Amniotic stem cell (primary cell): ENCODE results near the gene FBXO10.
A peak's percentile ranks its signal among the peaks of the same experiment; 100 is the strongest.
"Not testable (repeated sequence)": the region's sequence is repeated elsewhere in the genome, so short reads cannot be mapped to it uniquely, and the experiment has no call there.

Experiments used
- DNase-seq: peaks from one replicate; lab custom pipeline; 2025; lab: John Stamatoyannopoulos, UW

FBXO10 gene

GRCh38 chr9:37511016-37512010 is 64.9 kb downstream of the FBXO10 start:
- DNase-seq: no peak

- not testable (repeated sequence) for DNase-seq
These were observed 66.1 kb downstream of the FBXO10 start for GRCh38 chr9:37510053-37510452.

DNA sequence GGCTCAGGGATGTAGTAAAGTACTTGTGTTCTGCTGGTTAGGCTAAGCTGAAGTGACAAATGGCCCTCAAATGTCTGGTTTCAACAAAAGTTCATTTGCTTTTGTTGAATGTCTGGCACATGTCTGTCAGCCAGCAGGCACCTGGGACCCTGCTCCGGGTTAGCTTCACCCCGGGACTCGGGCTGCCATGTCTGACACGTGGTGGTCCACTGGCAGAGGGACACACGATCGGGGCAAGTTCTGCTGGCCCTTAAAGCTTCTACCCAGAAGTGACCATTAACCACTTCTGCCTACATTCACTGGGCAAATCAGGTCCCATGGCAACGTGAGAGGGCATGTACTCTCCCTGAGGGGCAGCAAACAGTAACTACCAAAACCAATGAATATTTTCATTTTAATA is 66.6 kb downstream of the FBXO10 start:
- no peak for DNase-seq

DNA sequence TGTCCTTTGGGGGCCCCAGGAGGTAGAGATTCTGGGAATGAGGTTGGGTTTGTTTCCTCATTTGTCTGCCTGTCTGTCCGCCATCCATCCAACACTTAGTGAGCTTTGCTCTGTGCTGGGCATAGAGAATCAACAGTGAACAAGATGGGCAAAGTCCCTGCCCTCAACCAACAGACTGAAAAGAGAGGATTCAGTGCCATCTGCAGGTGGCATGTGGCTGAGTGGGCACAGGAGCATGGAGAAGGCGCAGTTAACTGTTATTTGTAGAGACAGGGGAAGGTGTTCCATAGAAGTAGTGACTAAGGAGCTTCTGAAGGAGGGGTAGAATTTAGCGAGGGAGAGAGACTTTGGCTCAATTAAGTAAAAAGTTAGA is 67.4 kb downstream of the FBXO10 start:
- DNase-seq: no peak

DNA sequence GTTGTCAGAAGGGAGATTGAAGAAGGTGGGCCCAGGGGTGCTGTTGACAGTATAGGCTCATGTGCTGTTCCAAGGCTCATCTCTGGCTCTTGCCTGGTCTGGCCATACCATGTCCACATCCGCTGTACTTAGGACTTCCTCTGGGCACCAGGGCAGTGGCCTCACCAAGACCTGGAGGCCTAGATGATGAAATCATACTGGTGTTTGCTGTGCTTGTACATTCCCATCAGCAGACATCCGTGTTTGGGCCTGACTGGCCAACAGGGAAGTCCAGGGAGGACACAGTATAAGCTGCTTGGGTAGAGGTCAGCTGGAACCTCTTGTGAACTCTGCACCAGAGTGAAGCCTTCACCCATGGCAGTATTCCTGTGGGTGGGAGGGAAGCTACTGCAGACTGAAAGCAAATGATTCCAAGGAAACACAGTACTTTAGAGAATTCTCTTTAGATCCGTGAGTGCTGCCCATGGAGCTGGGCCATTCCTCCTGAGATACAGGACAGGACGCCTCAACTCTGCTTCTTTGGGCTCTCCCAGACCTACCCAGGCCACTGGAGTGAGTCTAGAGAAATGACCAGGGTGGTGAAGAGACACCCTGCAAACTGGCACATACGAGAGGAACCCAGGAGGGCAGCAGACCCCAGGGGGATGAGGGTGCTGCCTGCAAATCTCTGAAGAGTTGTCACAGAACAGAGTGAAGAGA is 67.9 kb downstream of the FBXO10 start:
- DNase-seq: no peak

GRCh38 chr9:37507566-37508134 is 68.5 kb downstream of the FBXO10 start:
- no peak for DNase-seq

GRCh38 chr9:37504605-37505004 is 71.6 kb downstream of the FBXO10 start:
- no peak for DNase-seq

DNA sequence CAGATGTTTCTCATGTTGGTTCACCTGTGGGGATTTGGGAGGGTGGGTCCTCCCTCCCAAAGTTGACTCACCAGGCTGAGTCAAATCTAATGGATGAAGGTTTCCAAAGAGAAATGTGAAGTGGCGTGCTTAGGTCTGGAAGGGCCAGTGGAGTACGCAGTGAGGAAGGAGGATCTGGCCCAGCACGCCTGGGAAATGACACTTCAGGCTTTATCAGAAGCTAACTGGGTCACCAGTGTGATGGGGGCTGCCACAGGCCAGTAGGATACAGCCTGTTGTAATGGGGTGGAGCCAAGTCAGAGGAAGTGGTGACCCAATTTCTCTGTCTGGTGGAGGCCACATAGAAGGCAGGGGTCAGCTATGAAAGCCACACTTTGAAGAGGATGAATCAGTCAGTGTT is 72.4 kb downstream of the FBXO10 start:
- no peak for DNase-seq

- no peak for DNase-seq
These were observed 74.1 kb downstream of the FBXO10 start for GRCh38 chr9:37501957-37502596.

DNA sequence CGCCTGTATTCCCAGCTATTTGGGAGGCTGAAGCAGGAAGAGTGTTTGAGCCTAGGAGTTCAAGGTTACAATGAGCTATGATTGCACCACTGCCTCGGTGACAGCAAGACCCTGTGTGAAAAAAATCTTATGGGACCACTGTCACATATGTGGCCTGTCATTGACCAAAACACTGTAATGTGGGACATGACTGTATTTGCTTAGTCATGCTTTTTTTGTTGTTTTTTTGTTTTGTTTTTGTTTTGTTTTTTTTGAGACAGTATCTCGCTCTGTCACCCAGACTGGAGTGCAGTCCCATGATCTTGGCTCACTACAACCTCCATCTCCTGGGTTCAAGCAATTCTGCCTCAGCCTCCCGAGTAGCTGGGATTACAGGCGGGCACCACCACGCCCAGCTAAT is 76.9 kb downstream of the FBXO10 start:
- no peak for DNase-seq

- DNase-seq: no peak
These were observed 77.7 kb downstream of the FBXO10 start for GRCh38 chr9:37498457-37498856.

- DNase-seq: no peak
These were observed 78.9 kb downstream of the FBXO10 start for GRCh38 chr9:37497320-37497719.

DNA sequence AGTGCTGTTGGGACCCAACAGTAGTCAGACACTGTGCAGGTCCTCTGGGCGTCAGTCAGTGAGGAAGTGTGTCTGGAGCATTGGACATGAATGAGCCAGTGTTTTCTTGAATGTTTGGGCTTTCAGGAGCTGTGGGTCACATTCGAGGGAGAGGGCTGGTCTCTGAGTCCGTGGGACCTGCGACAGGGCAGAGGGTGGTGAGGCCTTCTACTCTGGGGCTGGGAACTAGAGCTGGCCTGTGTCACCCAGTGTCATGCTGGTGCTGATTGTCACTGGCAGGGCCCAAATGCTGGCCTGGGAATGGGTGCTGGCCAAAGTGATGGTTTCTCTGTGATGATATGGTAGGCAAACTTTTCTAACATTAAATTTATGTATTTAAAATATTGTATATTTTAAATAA is 80.2 kb downstream of the FBXO10 start:
- no peak for DNase-seq

DNA sequence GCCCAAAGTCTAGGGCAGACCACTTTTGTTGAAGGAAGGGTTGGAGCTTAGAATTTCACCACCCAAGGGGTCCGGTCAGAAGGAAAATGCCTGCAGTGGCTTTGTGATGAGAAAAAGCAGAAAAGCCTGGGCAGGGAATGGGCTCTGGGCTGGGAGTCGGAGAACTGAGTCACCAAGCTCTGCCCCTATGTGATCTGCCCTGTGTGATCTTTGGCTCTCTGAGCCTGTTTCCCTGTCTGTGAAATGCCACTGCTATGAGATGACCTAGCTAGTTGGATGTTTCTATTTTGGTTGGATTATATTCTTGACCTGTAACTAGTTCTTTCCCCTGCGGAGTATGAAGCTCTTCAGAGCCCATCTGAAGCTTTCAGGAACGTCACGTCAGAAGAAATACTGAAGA is 80.6 kb downstream of the FBXO10 start:
- DNase-seq: no peak

GRCh38 chr9:37491939-37492338 is 84.2 kb downstream of the FBXO10 start:
- no peak for DNase-seq

DNA sequence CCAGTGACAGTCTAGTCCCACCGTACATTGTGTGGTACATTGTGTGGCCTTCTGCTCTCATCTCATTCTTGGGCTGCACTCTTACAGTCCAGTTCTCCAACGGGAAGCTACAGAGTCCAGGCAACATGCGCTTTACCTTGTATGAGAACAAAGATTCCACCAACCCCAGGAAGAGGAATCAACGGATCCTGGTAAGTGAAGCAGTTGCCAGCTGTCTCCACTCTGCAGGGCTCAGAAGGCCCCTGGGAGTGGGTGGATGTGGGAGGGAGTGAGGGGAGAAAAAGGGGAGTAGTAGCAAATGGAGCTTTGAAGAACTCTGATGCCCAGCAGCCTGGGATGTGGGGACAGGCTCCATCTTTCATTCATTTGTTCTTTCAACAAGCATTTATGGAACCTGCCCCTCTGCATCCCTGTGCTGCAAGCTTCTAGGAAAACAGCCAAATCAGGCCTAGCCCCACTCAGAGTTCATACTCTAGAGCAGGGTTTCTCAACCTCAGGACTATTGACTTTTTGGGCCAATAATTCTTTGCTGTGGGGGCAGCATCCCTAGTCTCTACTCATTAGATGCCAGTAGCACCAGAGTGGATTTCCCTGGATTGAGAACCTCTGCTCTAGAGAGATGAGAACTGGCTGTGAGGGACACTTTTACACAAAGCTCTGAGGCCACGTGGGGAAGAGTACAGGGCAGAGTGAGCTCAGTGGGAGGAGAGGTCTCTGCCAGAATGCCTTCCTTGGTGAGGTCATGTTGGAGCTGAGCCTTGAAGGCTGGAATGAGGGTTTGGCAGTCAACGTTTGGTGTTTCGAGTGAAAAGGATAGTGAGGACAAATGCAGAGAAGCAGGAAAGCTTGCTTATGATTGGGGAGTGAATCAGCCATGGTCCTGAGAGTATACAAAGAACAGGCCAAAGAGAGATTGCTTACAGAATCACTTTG is 89.3 kb downstream of the FBXO10 start:
- DNase-seq: peak; percentile 85

DNA sequence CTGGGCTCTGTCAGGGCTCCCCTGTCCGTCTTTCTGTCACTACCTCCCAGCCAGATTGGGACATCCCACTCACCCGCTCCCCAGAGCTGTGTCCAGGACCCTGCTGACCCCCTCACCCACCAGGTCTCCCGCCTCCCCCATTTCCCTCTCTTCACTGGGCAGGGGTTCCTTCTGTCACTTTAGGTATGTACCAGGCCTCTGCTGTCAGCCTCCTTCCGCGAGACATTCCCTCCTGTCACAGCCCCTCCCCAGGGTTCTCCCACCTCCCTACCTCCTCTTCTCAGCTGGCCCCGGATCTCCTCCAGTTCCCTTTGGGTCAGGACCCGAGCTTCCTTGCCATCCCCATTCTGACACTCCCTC is 89.9 kb downstream of the FBXO10 start:
- no peak for DNase-seq

DNA sequence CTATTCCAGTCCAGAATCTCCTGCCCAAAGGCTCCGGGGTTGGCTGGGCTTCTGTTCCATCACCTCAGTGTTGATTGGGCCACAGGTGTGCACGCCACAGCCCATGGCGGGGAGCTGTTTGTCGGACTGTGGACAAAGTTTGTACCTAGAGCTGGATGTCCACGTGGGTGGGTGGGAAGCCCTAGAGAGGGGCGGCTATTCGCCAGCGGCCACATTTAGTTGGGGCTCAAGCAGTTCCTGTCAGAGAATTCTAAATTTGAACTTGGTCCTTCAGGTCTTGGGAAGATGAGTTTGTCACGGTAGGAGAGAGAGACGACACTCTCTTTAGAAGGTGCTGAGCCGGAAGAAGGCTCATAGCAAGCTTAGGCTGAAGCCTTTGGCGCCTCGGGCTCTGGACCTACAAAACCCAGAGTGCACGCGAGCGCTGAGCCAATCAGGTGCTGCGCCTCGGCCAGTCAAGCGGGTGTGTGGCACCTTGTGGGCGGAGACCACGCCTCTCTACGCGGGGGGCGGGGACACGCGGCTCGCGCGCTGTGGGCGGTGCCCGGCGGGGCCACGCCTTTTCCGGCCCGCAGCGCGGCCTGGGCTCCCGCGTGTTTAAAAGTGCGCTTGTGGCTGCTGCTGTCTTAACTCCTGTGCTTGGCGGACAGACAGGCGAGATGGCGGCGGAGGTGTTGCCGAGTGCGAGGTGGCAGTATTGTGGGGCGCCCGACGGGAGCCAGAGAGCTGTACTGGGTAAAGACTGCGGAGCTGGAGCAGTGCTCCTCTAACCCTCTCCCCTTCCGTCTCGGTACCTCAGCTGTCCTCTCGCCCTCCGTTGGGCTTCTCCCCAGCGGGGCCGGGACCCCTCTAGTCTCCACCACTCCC is 90.6 kb downstream of the FBXO10 start, which contains the start of gene POLR1E:
TSS of gene POLR1E (plus strand) at position 560 of the 867 bp plus-strand sequence. CDS start at position 660, 100 bp downstream.
- peak; percentile 71 for DNase-seq

- no peak for DNase-seq
These were observed 95.4 kb downstream of the FBXO10 start for GRCh38 chr9:37480759-37481158.

GRCh38 chr9:37477987-37478619 is 98.1 kb downstream of the FBXO10 start:
- not testable (repeated sequence) for DNase-seq
